ENCODE results near the gene IRAK3.
"Not testable (repeated sequence)": the region's sequence is repeated elsewhere in the genome, so short reads cannot be mapped to it uniquely, and the experiment has no call there.

The IRAK3 gene

GRCh38 chr12:66169221-66170170 is 19.5 kb upstream of the IRAK3 start, which contains the start of gene TMBIM4:
Gene TMBIM4 (minus strand): TSS chr12:66169996. CDS start chr12:66169951, 45 bp downstream.
- in situ Hi-C loops (cut with MboI; ENCODE audit: low sequenced_read_pairs): no loop called here

GRCh38 chr12:66170606-66171005 is 18.4 kb upstream of the IRAK3 start:
- in situ Hi-C loops (cut with MboI; ENCODE audit: low sequenced_read_pairs): no loop called here

- in situ Hi-C loops (cut with MboI; ENCODE audit: low sequenced_read_pairs): not testable (repeated sequence)
These were observed 14.4 kb upstream of the IRAK3 start for GRCh38 chr12:66174391-66175325.

GRCh38 chr12:66176105-66176900 is 12.7 kb upstream of the IRAK3 start:
- in situ Hi-C loops (cut with MboI; ENCODE audit: low sequenced_read_pairs): no loop called here

GRCh38 chr12:66182956-66183355 is 6.1 kb upstream of the IRAK3 start:
- in situ Hi-C loops (cut with MboI; ENCODE audit: low sequenced_read_pairs): no loop called here

GRCh38 chr12:66184822-66185221 is 4.2 kb upstream of the IRAK3 start:
- in situ Hi-C loops (cut with MboI; ENCODE audit: low sequenced_read_pairs): not testable (repeated sequence)

GRCh38 chr12:66187036-66187435 is 2.0 kb upstream of the IRAK3 start:
- in situ Hi-C loops (cut with MboI; ENCODE audit: low sequenced_read_pairs): no loop called here

GRCh38 chr12:66187821-66188220 is 1.2 kb upstream of the IRAK3 start:
- in situ Hi-C loops (cut with MboI; ENCODE audit: low sequenced_read_pairs): no loop called here

- in situ Hi-C loops (cut with MboI; ENCODE audit: low sequenced_read_pairs): no loop called here
These were observed 451 bp downstream of the IRAK3 start for GRCh38 chr12:66189486-66189843.

GRCh38 chr12:66189889-66190288 is 875 bp downstream of the IRAK3 start:
- in situ Hi-C loops (cut with MboI; ENCODE audit: low sequenced_read_pairs): no loop called here

- in situ Hi-C loops (cut with MboI; ENCODE audit: low sequenced_read_pairs): no loop called here
These were observed 1.7 kb downstream of the IRAK3 start for GRCh38 chr12:66190519-66191370.

GRCh38 chr12:66191547-66192126 is 2.6 kb downstream of the IRAK3 start:
- in situ Hi-C loops (cut with MboI; ENCODE audit: low sequenced_read_pairs): no loop called here

- in situ Hi-C loops (cut with MboI; ENCODE audit: low sequenced_read_pairs): no loop called here
These were observed 5.1 kb downstream of the IRAK3 start for GRCh38 chr12:66194122-66194521.

GRCh38 chr12:66195242-66195641 is 6.2 kb downstream of the IRAK3 start:
- in situ Hi-C loops (cut with MboI; ENCODE audit: low sequenced_read_pairs): no loop called here

GRCh38 chr12:66196806-66197205 is 7.8 kb downstream of the IRAK3 start:
- in situ Hi-C loops (cut with MboI; ENCODE audit: low sequenced_read_pairs): no loop called here

- in situ Hi-C loops (cut with MboI; ENCODE audit: low sequenced_read_pairs): no loop called here
These were observed 8.5 kb downstream of the IRAK3 start for GRCh38 chr12:66197495-66197921.

GRCh38 chr12:66199141-66199540 is 10.1 kb downstream of the IRAK3 start:
- in situ Hi-C loops (cut with MboI; ENCODE audit: low sequenced_read_pairs): no loop called here

GRCh38 chr12:66199831-66200509 is 11.0 kb downstream of the IRAK3 start:
- in situ Hi-C loops (cut with MboI; ENCODE audit: low sequenced_read_pairs): no loop called here

- in situ Hi-C loops (cut with MboI; ENCODE audit: low sequenced_read_pairs): no loop called here
These were observed 14.8 kb downstream of the IRAK3 start for GRCh38 chr12:66203820-66204219.
